GM19043 (cell line): Measurements from ENCODE around the gene HS1BP3.

Experiments used
- ATAC-seq: cut with Tn5 transposase; IDR thresholded peaks from one replicate; pipeline ENCODE4 v1.9.1; 2021; ENCODE audit warnings: low read depth; ENCODE audit not compliant: unreplicated experiment

The HS1BP3 gene

DNA sequence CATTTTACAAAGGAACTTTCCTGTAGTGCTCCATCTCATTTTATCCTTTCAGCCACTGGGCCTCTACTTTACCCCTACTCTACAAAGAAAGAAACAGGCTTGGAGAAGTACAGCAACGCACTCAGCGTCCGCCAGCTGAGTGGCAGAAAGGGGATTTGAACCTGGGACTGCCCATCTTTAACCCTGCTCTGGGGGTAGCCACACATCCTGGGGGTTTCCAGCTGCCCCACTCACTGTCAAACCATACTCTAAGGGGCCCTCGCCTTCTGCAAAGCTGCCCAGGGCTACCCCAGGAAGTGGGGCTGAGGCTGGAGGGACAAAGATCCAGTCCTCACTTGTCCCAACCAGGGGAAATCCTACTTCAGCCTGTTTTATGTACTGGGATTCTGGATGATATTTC, 17.9 kb downstream of the HS1BP3 start:
- ATAC-seq, result no peak

DNA sequence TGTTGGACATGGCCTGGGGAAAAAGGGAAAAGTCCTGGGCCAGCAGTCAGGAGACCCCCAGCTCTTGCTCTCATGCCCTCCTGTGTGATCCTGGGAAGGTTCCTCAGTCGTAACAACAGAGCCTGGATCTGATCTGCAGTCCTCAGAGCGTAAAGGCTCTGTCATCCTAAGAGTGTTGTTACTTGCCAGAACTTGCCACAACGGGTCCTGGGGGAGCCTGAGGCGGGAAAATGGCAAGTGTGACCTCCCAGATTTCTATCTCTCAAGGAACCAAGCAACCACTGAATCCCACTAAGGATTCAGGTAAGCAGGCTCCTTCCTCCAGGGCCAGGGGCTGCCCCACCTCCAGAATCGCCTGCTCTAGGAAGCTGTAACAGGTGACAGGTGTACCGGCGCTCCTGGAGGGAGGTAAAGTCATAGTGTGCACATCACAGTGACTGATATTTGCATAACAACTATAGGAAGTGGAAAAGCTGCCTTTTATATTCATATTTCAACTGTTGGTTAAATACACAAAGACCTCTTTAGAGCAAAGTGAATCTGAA, 18.4 kb downstream of the HS1BP3 start:
- ATAC-seq, result no peak

DNA sequence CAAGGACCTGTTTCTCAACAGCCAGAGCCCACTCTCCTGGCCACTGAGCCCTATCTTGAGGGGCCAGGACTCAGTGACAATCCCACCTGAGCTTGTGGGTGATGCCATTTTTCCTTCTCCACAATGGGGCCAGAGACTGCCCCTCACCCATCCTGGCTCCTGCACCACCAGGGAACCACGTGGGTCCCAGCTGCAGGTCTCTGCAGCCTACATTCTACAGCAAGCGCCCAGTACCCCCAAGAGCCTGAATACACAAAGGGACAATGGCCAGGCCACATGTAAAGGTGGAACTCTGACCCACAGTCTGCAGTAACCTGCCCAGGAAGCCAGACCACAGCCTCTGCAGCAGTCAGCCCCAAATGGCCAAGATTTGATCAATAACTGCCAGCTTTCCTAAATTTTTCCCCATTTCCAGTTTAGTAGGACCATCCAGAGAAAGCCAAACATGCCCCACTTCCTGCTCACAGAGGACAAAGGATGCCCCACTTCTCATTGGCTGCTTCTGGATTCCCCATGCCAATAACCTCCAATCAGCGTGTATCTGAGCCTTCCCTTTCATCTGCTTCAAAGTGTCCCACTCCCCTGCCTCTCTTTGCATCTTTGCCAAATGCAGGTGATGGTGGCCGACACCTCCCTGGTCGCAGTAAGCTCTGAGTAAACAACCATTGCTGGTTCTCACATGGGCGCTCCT, 19.1 kb downstream of the HS1BP3 start:
- no peak for ATAC-seq

GRCh38 chr2:20630967-20631366, 19.9 kb downstream of the HS1BP3 start:
- no peak for ATAC-seq

GRCh38 chr2:20629581-20630171, 21.2 kb downstream of the HS1BP3 start:
- no peak for ATAC-seq

DNA sequence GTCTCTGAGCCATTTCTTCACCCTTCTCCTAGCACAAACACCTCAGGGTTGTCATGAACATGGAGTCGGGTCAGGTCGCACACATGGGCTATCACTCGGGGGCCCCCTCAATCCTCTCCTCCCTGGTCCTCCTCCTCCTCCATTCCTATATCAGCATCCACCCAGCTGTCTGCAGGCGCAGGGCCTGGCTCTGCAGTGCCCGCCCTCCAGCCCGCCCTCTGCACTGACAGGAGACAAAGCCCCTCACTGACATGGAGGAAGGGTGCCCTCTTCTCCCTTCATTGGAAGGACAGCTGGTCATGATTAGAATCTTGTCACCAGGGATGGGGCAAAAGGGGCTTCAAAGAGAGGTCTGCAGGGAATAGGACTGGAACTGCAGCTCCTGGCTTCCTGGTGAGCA, 21.7 kb downstream of the HS1BP3 start:
- no peak for ATAC-seq

DNA sequence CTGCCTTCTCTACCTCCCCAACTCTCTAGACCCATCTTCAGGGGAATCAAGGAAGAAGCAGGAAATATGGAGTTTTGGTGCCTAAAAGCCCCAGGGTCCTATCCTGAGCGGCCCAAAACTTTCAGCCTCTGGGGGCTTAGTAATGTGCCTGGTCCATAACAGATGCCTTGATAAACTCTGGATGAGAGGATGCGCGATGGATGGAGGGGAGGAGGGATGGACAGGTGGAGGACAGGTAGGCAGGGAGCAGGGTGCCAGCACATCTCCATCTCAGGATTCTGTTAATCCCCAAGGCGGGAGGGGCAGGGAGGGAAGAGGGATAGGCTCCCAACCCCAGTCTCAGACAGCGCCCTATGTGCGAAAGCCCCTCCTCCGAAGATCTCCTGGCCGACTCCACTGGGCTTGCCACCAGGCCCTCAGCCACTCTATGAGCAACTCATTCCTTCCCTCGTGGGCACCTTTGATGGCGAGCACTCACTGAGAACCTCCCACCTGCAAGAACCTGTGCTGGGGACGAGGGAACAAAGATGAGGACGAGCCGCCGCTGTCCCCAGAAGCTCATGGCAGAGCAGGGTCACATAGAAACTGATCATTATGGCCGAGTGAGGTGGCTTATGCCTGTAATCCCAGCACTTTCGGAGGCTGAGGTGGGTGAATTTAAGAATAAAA, 23.1 kb downstream of the HS1BP3 start:
- no peak for ATAC-seq

DNA sequence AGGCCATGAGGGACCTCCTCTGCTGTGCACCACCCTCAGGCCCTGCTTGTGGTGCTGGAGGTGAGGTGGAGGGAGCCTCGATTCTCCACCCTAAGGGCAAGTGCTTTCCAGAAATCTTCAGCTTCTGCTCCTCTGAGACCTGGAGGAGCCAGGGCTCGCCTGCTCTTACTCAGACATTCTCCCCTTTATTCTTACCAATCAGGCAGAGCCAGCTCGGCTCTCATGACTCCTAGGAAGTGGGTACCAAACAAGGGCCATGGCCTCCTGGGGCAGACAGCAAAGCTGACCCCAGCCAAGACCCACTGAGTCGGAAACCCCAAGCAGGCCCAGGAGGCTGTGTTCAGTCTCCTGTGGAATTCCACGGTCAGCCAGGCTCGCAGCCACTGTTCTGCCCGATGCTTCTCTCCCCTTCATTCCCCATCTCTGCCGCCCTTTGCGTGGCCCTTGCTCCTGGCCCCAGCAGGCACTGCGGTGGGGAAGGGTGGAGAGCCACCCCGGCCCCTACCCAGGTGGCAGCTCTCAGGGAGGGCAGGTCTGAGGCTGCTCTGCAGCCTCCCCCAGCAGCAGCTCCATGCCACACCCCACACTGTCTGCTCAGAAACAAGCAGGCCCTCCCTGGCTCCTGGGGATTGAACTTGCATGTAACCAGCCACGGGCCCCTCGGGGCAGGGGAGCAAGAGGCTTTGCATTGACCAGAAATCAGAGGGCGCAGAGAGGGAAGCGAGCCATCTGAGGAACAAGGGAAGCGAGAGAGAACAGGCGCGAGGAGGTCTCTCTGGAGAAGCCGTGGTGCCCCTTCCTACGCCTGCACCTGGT, 24.0 kb downstream of the HS1BP3 start:
- no peak for ATAC-seq

DNA sequence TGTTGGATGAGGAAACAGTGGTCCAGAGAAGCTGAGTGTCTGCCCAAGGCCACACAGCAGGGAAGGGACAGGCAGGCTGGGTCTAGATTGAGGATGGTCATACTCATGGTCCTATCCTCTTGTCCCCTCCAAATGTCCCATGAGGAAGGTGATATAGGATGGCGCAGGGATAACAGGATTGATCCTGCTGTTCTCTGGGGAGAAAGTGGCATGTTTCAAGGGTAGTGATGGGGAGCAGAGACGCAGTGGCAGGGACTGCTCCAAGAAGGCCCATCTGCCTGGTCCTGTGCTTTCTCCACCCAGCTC, 24.6 kb downstream of the HS1BP3 start:
- no peak for ATAC-seq

GRCh38 chr2:20625491-20626391, 25.2 kb downstream of the HS1BP3 start:
- no peak for ATAC-seq

- no peak for ATAC-seq
These were observed 25.9 kb downstream of the HS1BP3 start for GRCh38 chr2:20624884-20625485.

DNA sequence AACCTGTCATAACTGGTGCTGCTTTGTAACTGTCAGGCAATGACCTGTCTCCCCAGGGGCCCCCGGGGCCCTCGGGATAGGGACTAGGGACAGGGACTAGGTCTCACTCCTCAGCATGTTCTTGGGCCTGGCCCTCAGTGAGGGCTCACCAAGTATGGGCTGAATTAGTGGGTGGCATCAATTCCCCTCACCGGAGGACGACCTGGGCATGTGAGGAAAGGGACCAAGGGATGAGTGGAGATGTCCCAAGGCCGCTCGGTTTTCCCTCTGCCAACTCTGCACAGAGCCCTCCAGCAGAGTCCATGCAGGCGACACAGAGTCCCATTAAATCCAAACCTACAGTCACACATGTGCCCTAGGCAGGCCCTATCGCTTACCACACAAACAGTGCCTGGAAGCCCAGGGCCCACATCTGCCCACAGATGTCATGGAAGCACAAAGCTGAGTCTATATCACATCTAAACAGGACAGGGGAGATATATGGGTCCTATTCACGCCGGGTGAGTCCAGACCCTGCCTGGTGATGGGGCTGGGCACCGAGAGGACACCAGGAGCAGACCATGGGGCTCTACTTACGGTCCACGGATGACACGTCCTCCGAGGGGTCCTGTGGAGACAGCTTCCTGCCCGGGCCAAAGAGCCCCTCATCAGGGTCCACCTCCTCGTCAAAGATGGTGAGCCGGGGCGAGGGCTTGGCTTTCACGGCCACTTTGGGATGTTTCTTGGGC, 26.6 kb downstream of the HS1BP3 start:
- no peak for ATAC-seq

DNA sequence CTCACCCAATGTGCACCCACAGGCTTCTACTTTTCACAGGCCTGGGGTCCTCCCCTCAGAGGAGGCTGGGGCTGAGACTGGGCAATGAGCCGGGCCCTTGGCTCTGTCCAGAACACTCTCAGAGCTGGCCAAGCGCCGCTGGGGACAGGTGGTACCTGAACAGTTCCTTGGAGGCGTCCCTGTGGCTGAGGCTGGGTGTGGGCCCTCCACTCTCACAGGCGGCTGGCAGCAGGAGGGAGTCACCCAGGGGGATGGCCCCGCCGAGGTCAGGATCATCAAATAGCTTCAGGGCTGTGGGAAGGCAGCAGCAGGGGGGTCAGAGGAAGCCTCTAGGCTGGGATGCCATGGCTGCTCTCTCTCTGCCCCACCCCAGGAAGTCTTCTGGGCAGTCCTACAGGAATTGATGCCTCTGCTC, 27.1 kb downstream of the HS1BP3 start:
- ATAC-seq, result no peak

DNA sequence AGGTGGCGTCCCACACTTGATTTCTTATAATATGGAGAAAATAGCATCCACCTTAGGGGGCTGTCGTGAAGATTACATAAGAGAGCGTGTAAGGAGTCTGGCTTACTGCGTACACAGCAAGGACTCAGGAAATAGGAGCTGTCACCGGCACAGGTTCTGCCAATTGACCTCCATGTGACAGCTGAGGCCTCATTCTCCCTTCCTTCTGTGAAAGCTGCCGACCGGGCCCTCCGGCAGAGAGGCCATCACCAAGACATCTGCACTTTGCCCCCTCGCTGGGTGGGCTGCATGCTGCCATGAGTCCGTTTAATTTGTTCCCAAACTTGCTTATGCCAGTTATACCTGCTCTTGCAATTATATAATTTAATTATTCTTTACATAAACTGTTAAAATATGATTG, 27.7 kb downstream of the HS1BP3 start:
- ATAC-seq, result no peak

DNA sequence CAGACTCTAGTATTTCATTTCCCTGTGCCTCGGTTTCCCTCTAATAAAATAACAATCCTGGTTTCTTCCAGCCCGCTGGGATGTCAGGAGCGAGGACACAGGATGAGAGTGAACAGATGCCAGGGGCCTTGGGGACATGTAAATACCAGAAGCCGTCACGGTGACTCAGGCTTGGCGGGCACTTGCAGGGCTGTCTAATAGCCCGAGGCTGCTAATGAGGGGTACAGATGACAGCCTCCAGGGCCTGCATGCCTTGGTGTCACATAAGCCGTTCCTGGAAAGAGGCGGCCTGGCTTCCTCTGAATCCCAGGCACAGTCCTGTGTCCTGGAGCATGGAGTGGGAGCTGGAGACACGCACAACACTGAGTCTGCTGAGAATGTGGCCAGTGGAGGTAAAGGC, 28.2 kb downstream of the HS1BP3 start:
- no peak for ATAC-seq

- no peak for ATAC-seq
These were observed 28.6 kb downstream of the HS1BP3 start for GRCh38 chr2:20622296-20622686.

GRCh38 chr2:20621366-20622295, 29.3 kb downstream of the HS1BP3 start:
- ATAC-seq, result no peak
